NCI-H748 (cell line): ENCODE results near the gene NTF3.

Experiments used
- DNase-seq: peaks from one replicate; lab custom pipeline; 2025; ENCODE audit not compliant: unreplicated experiment; lab: John Stamatoyannopoulos, UW

The NTF3 gene

GRCh38 chr12:5432011-5432400, at the start of gene NTF3:
NTF3 (plus strand) TSS chr12:5432108; CDS start chr12:5432325, 217 bp downstream.
- peak; percentile 53 for DNase-seq

- no peak for DNase-seq
These were observed 47.9 kb upstream of the NTF3 start for GRCh38 chr12:5384015-5384414.

- no peak for DNase-seq
These were observed 43.0 kb upstream of the NTF3 start for GRCh38 chr12:5388581-5389535.

- no peak for DNase-seq
These were observed 41.6 kb upstream of the NTF3 start for GRCh38 chr12:5390174-5390799.

GRCh38 chr12:5391653-5392052, 40.3 kb upstream of the NTF3 start:
- no peak for DNase-seq

- DNase-seq = no peak
These were observed 38.9 kb upstream of the NTF3 start for GRCh38 chr12:5392961-5393360.

GRCh38 chr12:5395443-5396271, 36.3 kb upstream of the NTF3 start:
- peak; percentile 58 for DNase-seq

GRCh38 chr12:5396541-5396940, 35.4 kb upstream of the NTF3 start:
- DNase-seq = peak; percentile 2

GRCh38 chr12:5399266-5399665, 32.6 kb upstream of the NTF3 start:
- no peak for DNase-seq

- no peak for DNase-seq
These were observed 29.6 kb upstream of the NTF3 start for GRCh38 chr12:5402009-5402935.

- no peak for DNase-seq
These were observed 28.5 kb upstream of the NTF3 start for GRCh38 chr12:5403411-5403810.

- DNase-seq = peak; percentile 26
These were observed 24.7 kb upstream of the NTF3 start for GRCh38 chr12:5407034-5407856.

- DNase-seq = no peak
These were observed 22.3 kb upstream of the NTF3 start for GRCh38 chr12:5409619-5410018.

GRCh38 chr12:5416571-5416970, 15.3 kb upstream of the NTF3 start:
- no peak for DNase-seq

GRCh38 chr12:5417500-5417899, 14.4 kb upstream of the NTF3 start:
- DNase-seq = no peak

GRCh38 chr12:5428332-5429221, 3.3 kb upstream of the NTF3 start:
- peak; percentile 62 for DNase-seq

GRCh38 chr12:5429741-5430557, 2.0 kb upstream of the NTF3 start:
- no peak for DNase-seq
